HAP-1 (cell line): Measurements from ENCODE around the gene DSCAM.
"Not testable (repeated sequence)": the region's sequence is repeated elsewhere in the genome, so short reads cannot be mapped to it uniquely, and the experiment has no call there.

ENCODE experiments used
- DNase-seq, 2 experiments: peaks; one replicate each; pipeline ENCODE4 v3.0.0-alpha.2; 2016 to 2020; ENCODE audit warnings: low spot score in 2 of 2
- H3K27me3 ChIP-seq: fragments of 250-450 bp; sonication (Bioruptor Pico); 2 replicates; pipeline ENCODE4 v1.5.1; 2020; ENCODE audit warnings: low read depth, mild to moderate bottlenecking, moderate library complexity
- H3K36me3 ChIP-seq: fragments of 250-450 bp; sonication (Bioruptor Pico); replicated peaks from 2 replicates; pipeline ENCODE4 v1.5.1; 2020; ENCODE audit warnings: mild to moderate bottlenecking
- H3K4me1 ChIP-seq: fragments of 250-450 bp; sonication (Bioruptor Pico); 2 replicates; pipeline ENCODE4 v1.5.1; 2020; ENCODE audit warnings: mild to moderate bottlenecking
- H3K4me3 ChIP-seq: fragments of 250-450 bp; sonication (Bioruptor Pico); 2 replicates; pipeline ENCODE4 v1.5.1; 2020; ENCODE audit warnings: mild to moderate bottlenecking, moderate library complexity
- H3K9me3 ChIP-seq: fragments of 250-450 bp; sonication (Bioruptor Pico); 2 replicates; pipeline ENCODE4 v1.5.1; 2020; ENCODE audit warnings: mild to moderate bottlenecking, moderate library complexity
- in situ Hi-C: fragments of 300-500 bp; cut with MboI; formaldehyde crosslinking; loops from 3 replicates; pipeline ENCODE4 v1.14.3; 2020; ENCODE audit warnings: low sequenced_read_pairs, inconsistent platforms, mixed read lengths

DSCAM gene

GRCh38 chr21:40463176-40463575 is 383.8 kb downstream of the DSCAM start:
- Histone ChIP-seq H3K27me3 (no peaks in the 10 kb centered on the region), H3K4me1 (no peaks in the 10 kb centered on the region), H3K36me3 (no peaks in the 10 kb centered on the region), H3K4me3 (no peak overlapping the region), H3K9me3 (0 out of 2 replicates have a peak, but pooled peaks cover 2% of the 10 kb centered on the region)
- no peak for DNase-seq
- in situ Hi-C loops: no loop called here

- no peaks in the 10 kb centered on the region for H3K9me3 ChIP-seq
- in situ Hi-C loops: no loop called here
- no peaks in the 10 kb centered on the region for H3K27me3 ChIP-seq
- H3K4me3 ChIP-seq: no peak overlapping the region
- DNase-seq: no peak
- no peaks in the 10 kb centered on the region for H3K4me1 ChIP-seq
- H3K36me3 ChIP-seq: no peaks in the 10 kb centered on the region
Measured at GRCh38 chr21:40461008-40461407, 385.9 kb downstream of the DSCAM start.

- DNase-seq: no peak
- in situ Hi-C loops: no loop called here
Measured at GRCh38 chr21:40457741-40458140, 389.2 kb downstream of the DSCAM start.

GRCh38 chr21:40454057-40454456 is 392.9 kb downstream of the DSCAM start:
- H3K36me3 ChIP-seq: no peaks in the 10 kb centered on the region
- no peak overlapping the region for H3K4me3 ChIP-seq
- H3K9me3 ChIP-seq: peaks cover 3% of the 10 kb centered on the region; the same call in 1 of the 2 replicates
- no peaks in the 10 kb centered on the region for H3K27me3 ChIP-seq
- no peaks in the 10 kb centered on the region for H3K4me1 ChIP-seq
- in situ Hi-C loops: no loop called here
- no peak for DNase-seq

More at GRCh38 chr21:40457741-40458140, 389.2 kb downstream of the DSCAM start:
- H3K9me3 ChIP-seq: peaks cover 3% of the 10 kb centered on the region; the same call in 1 of the 2 replicates
- H3K27me3 ChIP-seq: no peaks in the 10 kb centered on the region
- no peaks in the 10 kb centered on the region for H3K36me3 ChIP-seq
- no peaks in the 10 kb centered on the region for H3K4me1 ChIP-seq
- H3K4me3 ChIP-seq: no peak overlapping the region

- H3K36me3 ChIP-seq: no peaks in the 10 kb centered on the region
- no peaks in the 10 kb centered on the region for H3K27me3 ChIP-seq
- no peak for DNase-seq
- no peaks in the 10 kb centered on the region for H3K4me1 ChIP-seq
- in situ Hi-C loops: no loop called here
- H3K9me3 ChIP-seq: peaks cover 3% of the 10 kb centered on the region; the same call in 1 of the 2 replicates
- H3K4me3 ChIP-seq: no peak overlapping the region
Measured at GRCh38 chr21:40453183-40453582, 393.8 kb downstream of the DSCAM start.

GRCh38 chr21:40452548-40452947 is 394.4 kb downstream of the DSCAM start:
- no peak for DNase-seq
- Histone ChIP-seq H3K36me3 (no peaks in the 10 kb centered on the region), H3K4me1 (no peaks in the 10 kb centered on the region), H3K27me3 (no peaks in the 10 kb centered on the region), H3K4me3 (no peak overlapping the region), H3K9me3 (peaks cover 3% of the 10 kb centered on the region; the same call in 1 of the 2 replicates)
- in situ Hi-C loops: no loop called here

GRCh38 chr21:40447016-40447415 is 399.9 kb downstream of the DSCAM start:
- H3K4me3 ChIP-seq: no peak overlapping the region
- no peaks in the 10 kb centered on the region; the same call in 1 of the 2 replicates for H3K9me3 ChIP-seq
- H3K36me3 ChIP-seq: no peaks in the 10 kb centered on the region
- no peaks in the 10 kb centered on the region for H3K27me3 ChIP-seq
- no peak for DNase-seq
- in situ Hi-C loops: no loop called here
- no peaks in the 10 kb centered on the region for H3K4me1 ChIP-seq

GRCh38 chr21:40445349-40445921 is 401.5 kb downstream of the DSCAM start:
- in situ Hi-C loops: no loop called here
- Histone ChIP-seq H3K9me3 (no peaks in the 10 kb centered on the region; the same call in 1 of the 2 replicates), H3K4me1 (no peaks in the 10 kb centered on the region), H3K27me3 (no peaks in the 10 kb centered on the region), H3K36me3 (no peaks in the 10 kb centered on the region), H3K4me3 (no peak overlapping the region)
- DNase-seq: no peak

- DNase-seq, H3K9me3 ChIP-seq, in situ Hi-C loops, H3K27me3 ChIP-seq, H3K36me3 ChIP-seq, H3K4me1 ChIP-seq, H3K4me3 ChIP-seq: not testable (repeated sequence)
Measured at GRCh38 chr21:40439581-40439980, 407.4 kb downstream of the DSCAM start.

- Histone ChIP-seq H3K4me3 (no peak overlapping the region), H3K4me1 (no peaks in the 10 kb centered on the region), H3K27me3 (no peaks in the 10 kb centered on the region), H3K36me3 (no peaks in the 10 kb centered on the region), H3K9me3 (peaks cover 3% of the 10 kb centered on the region; the same call in 1 of the 2 replicates)
- in situ Hi-C loops: no loop called here
- DNase-seq: no peak
Measured at GRCh38 chr21:40438616-40439015, 408.3 kb downstream of the DSCAM start.

GRCh38 chr21:40436261-40436660 is 410.7 kb downstream of the DSCAM start:
- Histone ChIP-seq H3K4me1 (no peaks in the 10 kb centered on the region), H3K27me3 (no peaks in the 10 kb centered on the region), H3K9me3 (peaks cover 3% of the 10 kb centered on the region; the same call in 1 of the 2 replicates), H3K4me3 (no peak overlapping the region), H3K36me3 (no peaks in the 10 kb centered on the region)
- in situ Hi-C loops: no loop called here
- no peak for DNase-seq

- H3K9me3 ChIP-seq: peaks cover 3% of the 10 kb centered on the region; the same call in 1 of the 2 replicates
- H3K4me3 ChIP-seq: no peak overlapping the region
- H3K36me3 ChIP-seq: no peaks in the 10 kb centered on the region
- no peak for DNase-seq
- in situ Hi-C loops: no loop called here
- H3K4me1 ChIP-seq: no peaks in the 10 kb centered on the region
- no peaks in the 10 kb centered on the region for H3K27me3 ChIP-seq
Measured at GRCh38 chr21:40433538-40433937, 413.4 kb downstream of the DSCAM start.

GRCh38 chr21:40425981-40426380 is 421.0 kb downstream of the DSCAM start:
- Histone ChIP-seq H3K4me3 (no peak overlapping the region), H3K36me3 (no peaks in the 10 kb centered on the region), H3K4me1 (no peaks in the 10 kb centered on the region), H3K27me3 (no peaks in the 10 kb centered on the region), H3K9me3 (peaks cover 5% of the 10 kb centered on the region)
- no peak for DNase-seq
- in situ Hi-C loops: no loop called here

GRCh38 chr21:40422896-40423635 is 423.9 kb downstream of the DSCAM start:
- H3K4me1 ChIP-seq: no peaks in the 10 kb centered on the region
- H3K4me3 ChIP-seq: no peak overlapping the region
- in situ Hi-C loops: no loop called here
- peaks cover 5% of the 10 kb centered on the region for H3K9me3 ChIP-seq
- no peaks in the 10 kb centered on the region for H3K27me3 ChIP-seq
- DNase-seq: no peak
- H3K36me3 ChIP-seq: no peaks in the 10 kb centered on the region
